Upper lobe of left lung (tissue), 4 donors: ENCODE measurements around the gene ZNF181.

Source experiments
- POLR2A ChIP-seq, 4 donors: fragments of 450-650 bp; IDR thresholded peaks; one replicate each; pipeline ENCODE4 v1.5.1; 2016 to 2017; ENCODE audit warnings: antibody characterized with exemption in 4 of 4, mild to moderate bottlenecking in 2 of 4
- TF ChIP-seq, protein P1 (sequence below), 6 experiments: fragments of 450-650 bp in 4 of 6; fragments of 200-600 bp in 2 of 6; sonication (generic) in 2 of 6; IDR thresholded peaks; one replicate each; pipeline ENCODE4 v1.5.1; 2016 to 2019; ENCODE audit warnings: antibody characterized with exemption in 6 of 6

- TF ChIP-seq POLR2A (IDR thresholded peaks at IDR 0.05), result no peak
- TF ChIP-seq, protein P1, sequence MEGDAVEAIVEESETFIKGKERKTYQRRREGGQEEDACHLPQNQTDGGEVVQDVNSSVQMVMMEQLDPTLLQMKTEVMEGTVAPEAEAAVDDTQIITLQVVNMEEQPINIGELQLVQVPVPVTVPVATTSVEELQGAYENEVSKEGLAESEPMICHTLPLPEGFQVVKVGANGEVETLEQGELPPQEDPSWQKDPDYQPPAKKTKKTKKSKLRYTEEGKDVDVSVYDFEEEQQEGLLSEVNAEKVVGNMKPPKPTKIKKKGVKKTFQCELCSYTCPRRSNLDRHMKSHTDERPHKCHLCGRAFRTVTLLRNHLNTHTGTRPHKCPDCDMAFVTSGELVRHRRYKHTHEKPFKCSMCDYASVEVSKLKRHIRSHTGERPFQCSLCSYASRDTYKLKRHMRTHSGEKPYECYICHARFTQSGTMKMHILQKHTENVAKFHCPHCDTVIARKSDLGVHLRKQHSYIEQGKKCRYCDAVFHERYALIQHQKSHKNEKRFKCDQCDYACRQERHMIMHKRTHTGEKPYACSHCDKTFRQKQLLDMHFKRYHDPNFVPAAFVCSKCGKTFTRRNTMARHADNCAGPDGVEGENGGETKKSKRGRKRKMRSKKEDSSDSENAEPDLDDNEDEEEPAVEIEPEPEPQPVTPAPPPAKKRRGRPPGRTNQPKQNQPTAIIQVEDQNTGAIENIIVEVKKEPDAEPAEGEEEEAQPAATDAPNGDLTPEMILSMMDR (IDR thresholded peaks at IDR 0.05), result no peak
Measured at GRCh38 chr19:34787059-34787824, 53.2 kb downstream of the ZNF181 start.
